Measurements from ENCODE around the gene CHRFAM7A.
"Not testable (repeated sequence)": the region's sequence is repeated elsewhere in the genome, so short reads cannot be mapped to it uniquely, and the experiment has no call there.

Gene CHRFAM7A

DNA sequence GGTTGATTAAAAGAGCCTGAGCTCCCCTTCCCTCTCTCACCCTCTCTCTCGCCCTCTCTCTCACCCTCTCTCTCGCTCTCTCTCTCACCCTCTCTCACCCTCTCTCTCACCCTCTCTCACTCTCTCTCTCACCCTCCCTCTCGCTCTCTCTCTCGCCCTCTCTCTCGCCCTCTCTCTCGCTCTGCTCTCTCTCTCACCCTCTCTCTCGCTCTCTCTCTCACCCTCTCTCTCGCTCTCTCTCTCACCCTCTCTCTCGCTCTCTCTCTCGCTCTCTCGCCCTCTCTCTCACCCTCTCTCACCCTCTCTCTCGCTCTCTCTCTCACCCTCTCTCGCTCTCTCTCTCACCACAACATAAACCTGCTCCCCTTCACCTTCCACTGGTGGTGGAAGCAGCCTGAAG is 67.2 kb downstream of the CHRFAM7A start:
- not testable (repeated sequence) for FAIRE-seq; DNase-seq (ENCODE audit: low spot score)

DNA sequence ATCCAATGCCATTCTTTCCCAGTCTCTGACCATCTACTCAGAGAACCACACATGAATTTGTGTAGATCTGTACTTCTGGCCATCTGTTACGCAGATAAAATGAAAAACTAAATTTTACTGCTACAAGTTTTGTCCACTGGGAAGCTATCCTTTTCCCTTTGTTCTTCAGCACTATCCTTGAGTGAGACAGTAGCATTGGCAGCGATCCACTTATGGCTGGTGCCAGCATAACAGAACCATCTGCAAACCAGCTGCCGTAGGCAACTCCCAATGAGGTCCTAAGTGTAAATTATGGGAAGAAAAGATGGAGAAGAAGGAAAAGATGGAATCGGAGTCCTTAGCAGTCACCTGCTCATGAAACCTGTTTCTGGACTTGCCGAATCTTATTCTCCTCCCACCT is 72.3 kb downstream of the CHRFAM7A start:
- FAIRE-seq; DNase-seq (ENCODE audit: low spot score): not testable (repeated sequence)

DNA sequence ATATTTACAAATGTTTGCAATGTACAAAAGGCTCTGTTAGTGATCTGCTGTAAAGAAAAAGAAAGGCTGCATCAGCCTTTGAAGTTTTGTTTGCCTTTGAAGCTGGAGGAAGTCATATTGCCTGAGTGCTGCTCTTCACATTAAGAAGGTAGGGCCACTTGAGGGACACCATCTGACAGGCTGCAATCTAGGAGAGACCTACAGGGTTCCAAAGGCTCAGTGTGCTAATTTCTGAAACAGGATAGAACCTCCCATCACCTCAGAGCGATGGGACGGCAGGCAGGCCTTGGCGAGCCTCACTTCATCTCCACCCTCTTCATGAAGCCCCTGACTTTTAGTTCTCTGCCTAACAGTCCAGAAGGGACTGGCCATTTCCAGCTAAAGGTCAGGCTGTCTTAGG is 77.6 kb downstream of the CHRFAM7A start:
- DNase-seq (ENCODE audit: low spot score); FAIRE-seq: not testable (repeated sequence)

DNA sequence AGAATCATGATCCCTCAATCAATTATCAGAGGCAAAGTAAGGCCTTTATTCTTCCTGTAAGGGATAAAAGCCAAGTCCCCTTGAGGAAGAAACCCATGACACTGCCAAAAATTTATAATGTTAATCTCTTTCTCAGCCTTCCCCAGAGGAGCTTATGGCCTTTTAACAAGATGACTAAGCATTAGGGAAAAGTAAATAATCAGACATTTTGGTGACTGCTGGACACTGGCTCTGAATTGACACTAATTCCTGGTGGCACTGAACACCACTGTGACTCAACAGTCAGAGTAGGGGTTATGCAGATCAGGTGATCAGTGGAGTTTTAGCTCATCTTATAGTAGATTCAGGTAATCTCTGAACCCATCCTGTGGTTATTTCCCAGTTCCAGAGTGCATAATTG is 82.8 kb downstream of the CHRFAM7A start:
- not testable (repeated sequence) for DNase-seq (ENCODE audit: low spot score); FAIRE-seq

All from urothelium cell line (cell line).